HG03045 (cell line): ENCODE results near the gene PRICKLE2.

Experiments used
- ATAC-seq: cut with Tn5 transposase; IDR thresholded peaks from one replicate; pipeline ENCODE4 v1.9.1; 2021; ENCODE audit warnings: mild to moderate bottlenecking, moderate library complexity; ENCODE audit not compliant: unreplicated experiment

Gene PRICKLE2

DNA sequence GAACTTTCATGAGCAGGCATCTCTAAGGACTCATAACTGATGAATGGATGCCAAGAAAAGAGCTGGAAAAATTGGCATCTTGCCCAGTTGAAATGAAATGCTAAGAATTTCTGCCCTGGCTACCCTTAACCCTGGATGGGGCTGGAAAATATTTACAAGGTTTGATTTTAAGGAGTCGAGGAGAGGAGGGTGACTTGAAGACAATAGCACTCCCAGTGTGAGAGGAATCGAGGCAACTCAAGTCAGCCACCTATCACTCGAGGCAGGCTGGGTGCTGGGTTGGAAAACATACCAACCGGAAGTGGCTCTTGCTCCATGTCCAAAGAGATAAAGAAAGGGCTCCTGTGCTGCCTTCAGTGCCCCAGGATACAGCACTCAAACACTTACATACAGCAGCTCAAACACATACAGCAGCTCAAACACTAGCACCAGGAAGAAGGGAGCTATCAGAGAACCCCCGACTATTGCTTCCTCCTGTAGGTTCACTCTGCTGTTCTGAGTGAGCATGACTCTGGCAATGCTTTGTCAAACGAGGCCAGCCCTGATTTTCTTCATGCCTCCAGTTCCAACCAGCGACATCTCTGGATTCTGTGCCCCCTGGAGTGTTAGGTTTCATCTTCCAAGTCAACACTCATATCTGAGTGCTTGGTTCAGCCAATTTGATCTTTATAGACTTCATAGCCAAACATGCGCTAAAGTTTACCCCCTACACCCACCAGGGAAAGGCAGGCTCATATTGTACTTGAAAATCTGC lies 4.9 kb downstream of the PRICKLE2 start:
- ATAC-seq, result no peak

DNA sequence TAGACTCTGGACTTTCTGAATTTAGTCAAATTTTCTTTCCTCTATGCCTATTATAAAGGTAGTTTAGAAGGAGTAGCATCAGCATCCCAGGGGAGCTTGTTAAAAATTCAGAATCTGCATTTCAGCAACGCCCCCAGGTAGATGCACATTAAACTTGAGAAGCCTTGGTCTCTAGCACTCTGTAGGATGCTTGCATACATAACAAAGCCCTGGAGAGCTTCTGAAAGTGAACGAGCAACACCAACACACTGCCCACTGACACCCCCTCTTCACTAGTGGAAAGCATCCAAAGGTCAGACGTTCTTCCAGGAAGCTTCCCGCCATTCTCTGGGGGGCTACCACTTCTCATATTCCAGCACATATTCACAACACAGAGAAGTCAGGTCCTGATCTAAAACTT lies 6.5 kb downstream of the PRICKLE2 start:
- no peak for ATAC-seq

DNA sequence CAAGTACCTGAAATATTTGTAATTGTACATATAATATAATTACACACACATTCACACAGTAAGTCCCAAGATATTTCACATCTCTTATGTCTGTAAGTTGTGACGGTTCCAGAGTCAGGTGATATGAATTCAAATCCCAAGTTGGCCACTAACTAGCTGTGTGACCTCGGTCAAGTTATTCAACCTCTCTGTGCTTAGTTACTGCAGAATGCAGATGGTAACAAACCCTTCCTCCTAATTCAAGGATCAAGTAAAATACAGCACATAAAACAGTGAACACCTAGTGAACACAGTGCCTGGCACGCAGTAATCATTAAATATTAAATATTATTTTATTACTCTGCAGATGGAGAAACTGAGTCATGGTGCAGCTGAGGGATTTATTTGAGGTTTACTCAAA lies 6.9 kb downstream of the PRICKLE2 start:
- ATAC-seq, result no peak

DNA sequence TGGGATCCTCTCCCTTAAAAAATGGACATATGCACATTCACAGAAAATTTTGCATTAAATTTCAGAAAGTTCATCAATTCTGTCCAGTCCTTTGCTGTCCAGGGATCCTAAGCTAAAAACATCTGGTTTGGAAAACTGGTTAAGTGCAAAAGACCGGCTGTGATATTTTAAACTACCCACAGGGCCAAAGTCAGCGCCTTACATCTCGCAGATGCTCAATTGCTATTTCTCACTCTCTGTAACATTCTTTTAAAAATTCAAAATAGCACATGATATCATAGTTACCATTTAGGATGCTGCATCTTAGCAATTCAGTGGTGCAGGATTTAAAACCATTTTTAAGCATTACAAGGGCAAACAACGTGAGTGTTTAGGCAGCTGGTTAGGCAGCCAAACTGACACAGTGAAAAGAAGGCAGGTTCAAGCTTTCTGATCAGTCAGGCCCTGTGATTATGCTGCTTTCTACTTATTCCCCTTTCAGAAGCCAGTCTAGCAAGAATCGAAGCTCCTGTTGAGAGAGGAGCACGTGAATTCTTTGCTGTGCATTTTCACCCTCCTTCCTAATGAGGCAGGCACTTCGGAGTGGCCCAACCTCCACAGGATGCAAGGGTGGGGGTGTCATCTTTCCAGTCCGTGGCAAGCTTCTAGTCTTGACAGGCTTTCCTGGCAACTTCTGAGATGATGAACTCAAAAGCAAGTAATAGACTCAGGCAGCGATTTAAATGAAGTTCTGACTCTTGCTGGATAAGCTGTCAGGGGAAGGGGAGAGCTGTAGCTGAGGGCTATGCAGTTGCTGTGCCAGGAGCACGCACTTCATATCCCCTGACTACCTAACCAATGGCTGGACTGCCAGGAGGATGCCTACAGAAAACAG lies 8.8 kb downstream of the PRICKLE2 start:
- ATAC-seq, result no peak

DNA sequence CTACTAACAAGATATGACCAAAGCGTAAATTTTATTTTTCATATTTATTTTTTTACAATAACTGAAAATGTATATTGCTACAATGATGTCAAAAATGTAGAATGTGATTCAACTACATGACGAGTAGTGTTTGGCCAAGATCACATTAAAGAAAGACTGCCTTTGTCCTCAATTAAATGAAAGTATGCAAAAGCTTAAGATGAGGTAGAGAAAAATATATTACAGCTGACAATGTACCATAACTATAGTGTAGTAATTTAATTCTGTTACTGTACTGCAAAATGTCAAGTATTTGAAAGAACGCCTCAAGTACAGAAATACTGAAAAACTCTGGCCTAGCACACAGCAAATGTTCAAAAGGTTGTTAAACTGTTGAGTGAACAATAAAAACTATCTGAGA lies 9.7 kb downstream of the PRICKLE2 start:
- no peak for ATAC-seq

DNA sequence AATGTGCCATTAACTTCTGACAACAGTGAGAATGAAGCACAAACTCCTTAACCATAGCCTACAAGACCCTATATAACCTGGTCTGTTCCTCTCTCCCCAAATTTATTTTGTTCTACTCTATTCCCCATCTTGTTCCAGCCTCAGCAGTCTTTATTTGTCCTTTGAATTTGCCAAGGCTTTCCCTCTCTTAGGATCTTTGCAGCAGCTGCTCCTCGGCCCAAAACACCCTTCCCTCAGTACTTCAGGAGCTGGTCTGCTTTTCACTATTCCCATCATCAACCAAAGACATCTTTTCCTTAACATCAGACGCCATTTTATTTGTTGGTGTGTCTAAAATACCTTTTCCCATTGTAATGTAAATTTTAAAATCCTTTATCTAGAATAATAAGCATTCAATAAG lies 10.2 kb downstream of the PRICKLE2 start:
- no peak for ATAC-seq

DNA sequence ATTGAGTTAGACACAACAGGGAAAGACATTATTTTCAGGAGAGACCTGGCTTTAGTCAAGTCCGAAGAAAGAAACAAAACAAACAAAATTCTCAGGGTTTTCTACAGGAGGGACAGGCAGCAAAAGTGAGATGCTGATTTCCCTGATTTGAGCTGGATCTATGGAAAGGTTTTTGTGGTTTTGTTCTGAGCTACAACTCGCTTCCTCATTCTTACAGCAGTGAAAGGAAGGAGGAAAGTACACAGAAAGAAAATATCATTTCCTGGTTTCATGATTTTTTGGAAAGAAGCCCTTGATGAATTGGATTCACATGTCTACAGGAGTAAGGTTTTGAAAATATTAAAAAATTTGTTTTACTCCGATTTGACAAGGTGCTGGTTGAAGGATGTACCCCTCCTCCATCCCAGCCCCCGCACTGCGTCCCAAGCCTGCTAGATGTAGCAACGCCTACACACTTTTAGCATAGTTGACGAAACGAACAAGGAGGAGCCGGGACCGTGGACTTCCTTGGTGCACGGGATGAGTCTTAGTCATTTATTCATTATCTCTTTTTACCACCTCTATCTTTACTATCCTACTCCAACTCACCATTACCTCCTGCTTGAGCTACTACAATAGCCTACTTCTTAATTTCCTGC lies 10.8 kb downstream of the PRICKLE2 start:
- no peak for ATAC-seq

DNA sequence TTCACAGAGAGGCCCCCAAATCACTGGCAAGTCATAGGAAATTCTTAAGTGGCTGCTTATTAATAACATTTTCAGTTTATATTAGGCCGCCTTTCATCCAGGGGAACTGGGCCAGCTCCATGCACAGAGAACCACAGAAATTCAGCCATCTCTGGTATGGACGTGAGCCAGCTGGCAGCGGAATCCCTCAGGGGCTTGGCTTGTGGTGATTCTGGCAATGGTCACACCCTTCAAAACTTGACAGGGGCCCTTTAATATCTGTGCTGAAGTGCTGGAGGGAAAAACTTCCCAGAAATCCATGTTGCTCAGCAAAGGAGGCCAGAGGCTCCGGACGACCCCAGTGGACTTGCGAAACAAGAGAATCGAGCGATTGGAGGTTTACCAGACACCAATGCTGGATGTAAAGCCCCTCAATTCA lies 11.3 kb downstream of the PRICKLE2 start:
- ATAC-seq, result no peak

DNA sequence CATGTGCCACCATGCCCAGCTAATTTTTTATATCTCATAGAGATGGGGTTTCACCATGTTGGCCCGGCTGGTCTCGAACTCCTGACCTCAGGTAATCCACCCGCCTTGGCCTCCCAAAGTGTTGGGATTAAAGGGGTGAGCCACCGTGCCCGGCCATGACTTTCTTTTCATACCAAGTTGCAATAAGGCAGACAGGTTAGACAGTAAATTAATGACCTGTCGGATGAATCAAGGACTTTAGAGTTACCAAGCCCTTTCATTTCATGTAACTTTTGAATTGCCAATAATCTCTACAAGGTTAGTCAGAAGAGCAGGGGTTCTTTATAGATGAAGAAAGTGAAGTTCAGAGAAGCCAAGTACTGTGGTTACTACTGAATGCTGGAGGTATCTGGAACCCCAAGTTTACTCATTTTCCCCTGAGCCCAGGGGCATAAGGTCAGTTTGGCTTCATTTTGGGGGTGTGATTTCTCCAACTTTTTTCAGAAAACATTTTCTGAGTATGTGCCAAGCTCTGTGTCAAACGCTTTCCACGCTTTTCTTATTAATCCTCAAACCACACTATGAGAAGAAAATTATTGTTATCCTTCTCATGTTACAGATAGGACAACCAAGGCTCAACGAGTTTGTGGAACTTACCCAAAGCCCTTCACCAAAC lies 11.9 kb downstream of the PRICKLE2 start:
- no peak for ATAC-seq

DNA sequence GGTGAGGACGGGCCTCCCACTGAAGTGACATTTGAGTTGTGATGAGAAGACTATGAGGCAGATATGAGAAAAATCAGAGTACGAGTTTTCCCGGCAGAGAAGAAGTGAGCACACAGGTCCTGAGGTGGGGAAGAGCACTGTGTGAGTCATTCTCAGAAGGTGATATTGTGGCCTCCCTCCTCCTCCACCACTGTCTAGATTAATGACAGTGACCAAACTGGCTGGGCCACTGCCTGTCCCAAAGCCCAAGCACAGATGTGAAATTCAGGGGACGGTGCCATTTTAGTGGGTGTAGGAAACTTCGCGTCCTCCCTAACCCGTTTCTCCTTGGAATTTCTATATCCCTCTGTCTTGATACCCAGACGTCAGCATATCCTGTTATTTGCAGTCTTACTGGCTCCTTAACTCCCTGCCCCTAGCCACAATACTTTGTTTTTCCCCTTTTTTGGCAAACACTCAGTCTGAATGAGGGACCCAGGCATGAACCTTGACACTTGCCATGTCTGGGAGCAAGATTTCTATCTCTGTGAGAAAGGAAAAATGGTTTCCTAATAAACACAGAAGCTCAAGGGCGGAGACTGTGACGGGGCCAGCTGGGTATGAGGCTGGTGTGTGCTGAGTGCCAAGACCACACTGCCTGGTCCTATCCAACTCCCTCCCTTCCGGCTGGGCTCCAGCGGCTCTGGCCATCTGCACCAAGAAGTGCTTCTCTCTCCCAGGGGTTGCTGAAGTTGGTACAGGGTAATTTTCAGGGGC lies 15.2 kb downstream of the PRICKLE2 start:
- ATAC-seq, result no peak

DNA sequence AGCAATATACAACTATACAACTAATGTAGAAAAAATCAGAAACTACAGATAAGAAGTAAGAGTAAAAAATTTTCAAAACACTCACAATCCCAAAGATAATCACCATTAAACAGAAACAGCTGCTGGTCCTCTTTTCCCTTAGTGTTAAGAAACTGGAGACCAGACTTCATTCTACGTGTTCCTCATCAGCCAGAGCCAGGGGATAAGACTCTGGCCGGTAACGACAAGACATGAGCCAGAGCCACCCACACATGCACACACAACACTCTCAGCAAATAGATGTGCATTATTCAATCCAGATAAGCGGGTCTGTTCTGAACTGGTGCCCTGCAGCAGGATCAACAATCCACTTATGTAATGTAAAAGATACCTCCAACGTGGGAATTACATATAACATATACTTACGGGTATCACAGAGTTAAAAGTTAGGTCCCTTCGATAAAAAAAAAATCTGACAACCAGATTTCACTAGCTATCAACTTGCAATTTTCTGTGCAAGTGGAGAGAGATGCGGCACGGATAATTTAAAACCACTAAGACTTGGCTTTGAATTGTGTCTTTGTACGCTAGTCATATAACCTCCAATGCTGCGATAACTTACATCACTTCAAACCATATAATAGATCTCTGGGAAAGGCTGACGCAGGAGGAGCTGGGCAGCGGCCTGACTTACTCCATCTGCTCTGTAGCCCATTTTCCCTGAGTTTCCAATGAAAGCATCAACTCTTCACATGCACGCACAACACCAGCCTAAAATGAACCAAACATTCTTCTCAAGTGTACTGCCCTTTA lies 17.8 kb downstream of the PRICKLE2 start:
- no peak for ATAC-seq

DNA sequence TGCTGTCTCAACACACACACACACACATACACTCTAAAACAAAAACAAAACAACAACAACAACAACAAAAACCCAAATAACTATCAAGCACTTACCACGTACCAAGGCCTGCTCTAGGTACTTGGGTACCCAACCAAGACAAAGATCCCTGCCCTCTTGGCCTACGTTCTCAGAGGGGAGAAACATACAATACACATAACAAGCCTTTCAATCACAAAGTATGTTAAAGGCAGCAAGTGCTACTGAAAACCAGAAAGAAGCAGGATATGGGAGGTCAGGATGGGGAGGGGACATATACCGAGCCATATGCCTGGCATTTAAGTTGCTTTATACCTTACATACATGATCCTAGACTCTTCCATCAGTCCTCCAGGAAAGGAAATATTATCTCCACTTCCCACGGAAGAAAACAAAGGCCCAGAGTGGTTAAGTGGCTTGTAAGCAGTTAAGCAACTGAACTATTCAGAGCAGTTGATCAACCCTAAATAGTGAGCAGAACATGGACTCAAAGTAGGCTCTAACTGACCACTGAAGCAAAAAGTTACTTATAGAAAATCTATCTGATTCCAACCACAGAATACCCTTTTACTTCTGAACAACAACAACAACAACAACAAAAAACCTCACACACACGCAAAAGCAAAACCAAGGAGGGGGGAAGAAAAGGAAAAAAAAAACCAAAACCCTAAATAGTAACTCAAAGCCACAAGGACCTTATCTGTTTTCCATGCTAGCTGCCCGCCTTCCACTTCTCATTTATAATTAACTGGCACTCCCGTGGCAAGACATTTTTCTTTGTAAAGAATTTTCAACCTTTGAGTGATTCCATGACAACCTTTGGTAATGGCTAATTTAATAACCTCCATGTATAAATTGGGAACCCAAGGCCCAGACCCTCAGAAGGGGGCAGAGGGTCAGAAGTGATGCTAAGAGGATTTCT lies 21.0 kb downstream of the PRICKLE2 start:
- no peak for ATAC-seq

DNA sequence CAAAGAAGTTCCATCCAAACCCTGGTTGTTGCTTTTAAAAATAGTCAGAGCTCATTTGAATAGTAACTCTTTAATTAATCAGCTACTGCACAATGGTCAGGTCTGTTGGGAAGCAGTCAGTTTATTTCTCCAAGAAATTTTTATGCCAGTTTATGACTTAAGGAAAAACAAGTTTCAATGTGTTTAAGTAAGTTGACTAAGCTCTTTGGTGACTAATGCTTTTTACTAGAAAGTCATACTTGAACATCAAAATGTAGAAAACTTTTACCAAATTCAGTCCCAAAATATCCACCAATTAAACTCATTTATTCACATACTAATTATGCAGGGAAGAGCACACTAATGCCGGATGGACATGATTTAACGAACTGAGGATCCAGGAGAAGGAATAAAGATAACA lies 22.1 kb downstream of the PRICKLE2 start:
- no peak for ATAC-seq

DNA sequence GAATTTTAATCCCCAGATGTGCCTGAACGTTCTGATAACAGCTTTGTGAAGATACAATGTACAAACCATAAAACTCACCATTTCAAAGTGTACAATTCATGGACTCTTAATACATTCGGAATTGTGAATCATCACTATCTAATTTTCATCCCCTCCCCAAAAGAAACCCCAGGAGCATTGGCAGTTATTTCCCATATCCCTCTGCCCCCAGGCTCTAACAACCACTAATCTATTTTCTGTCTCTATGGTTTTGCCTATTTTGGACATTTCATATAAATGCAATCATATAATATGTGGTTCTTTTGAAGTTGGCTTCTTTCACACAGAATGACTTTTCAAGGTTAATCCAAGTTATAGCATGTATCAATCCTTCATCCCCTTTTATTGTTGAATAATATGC lies 25.3 kb downstream of the PRICKLE2 start:
- ATAC-seq, result no peak

DNA sequence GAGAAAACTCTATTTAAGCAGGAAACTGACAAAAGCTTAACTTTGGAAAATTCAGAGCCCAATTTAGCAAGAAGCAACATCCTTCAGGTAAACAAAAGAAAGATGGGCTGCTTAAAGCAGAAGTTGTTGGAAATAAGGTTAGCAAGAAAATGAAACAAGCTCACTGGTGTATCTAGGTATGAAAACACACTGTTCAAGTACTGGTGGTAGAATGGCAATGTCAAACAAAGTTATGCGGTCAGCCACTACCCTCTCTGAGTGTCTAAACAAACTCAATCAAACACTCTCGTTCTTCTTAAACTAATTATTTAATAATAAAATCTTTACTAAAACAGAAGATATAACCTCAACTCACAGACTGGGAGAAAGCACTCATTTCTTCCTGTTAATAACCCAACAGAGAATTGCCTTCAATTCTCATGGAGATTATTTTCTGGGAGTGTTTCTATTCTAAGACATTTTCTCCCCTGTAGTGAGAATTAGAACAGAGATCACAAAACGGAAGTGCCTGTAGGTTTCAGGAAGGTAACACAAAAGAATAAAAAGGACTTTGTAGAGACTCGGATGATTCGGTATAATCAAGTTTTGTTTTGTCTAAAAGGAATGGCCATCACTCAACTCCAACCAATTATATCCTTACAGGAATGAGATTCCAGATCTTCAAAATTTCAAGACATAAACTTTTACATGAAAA lies 28.9 kb downstream of the PRICKLE2 start:
- no peak for ATAC-seq

DNA sequence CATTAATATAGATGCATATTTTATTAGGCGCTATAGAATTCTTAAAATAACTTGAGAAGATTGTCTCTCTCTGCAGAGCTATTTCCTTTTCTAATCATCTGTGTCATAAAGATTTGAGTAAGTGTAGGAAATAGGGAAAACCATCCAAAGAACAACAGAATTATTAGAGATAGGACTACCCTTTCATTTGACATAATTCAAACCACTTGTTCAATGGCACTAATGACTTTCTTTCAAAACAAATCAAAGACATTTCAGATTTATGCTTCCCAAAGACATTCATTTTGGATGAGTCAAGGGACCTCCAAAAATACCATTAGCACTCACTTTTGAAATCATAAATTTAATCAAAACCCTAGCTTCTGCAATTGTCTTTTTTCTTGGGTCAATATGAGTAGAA lies 29.5 kb downstream of the PRICKLE2 start:
- ATAC-seq, result no peak

DNA sequence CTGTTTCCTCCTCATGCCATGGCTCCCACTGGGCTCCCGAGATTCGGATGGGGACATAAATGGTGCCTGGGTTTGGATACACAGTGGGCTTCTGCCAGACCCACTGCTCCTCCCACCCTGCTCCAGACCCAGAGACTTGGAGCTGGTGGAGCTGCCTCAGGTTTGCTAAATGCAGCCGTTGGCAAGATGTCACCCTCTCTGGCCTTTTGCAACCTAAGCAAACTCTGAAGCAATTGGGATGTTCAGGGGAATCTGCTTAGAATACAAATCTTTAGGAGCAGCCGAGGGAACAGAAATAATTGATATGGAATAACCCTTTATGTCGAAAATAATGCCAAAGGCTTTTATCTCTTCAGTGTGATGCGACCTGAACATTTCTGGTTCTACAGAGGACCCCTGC lies 33.4 kb downstream of the PRICKLE2 start:
- no peak for ATAC-seq
